Measurements from ENCODE around the gene MIB1. TPM values are rescaled to one million over a fixed set of nuclear protein-coding genes. Genes with fewer than 3 reads are reported as not detected.

Gene MIB1
- total and polyA plus RNA-seq, 2 experiments from 2014 or later: 8.3 to 62.3 TPM

DNA sequence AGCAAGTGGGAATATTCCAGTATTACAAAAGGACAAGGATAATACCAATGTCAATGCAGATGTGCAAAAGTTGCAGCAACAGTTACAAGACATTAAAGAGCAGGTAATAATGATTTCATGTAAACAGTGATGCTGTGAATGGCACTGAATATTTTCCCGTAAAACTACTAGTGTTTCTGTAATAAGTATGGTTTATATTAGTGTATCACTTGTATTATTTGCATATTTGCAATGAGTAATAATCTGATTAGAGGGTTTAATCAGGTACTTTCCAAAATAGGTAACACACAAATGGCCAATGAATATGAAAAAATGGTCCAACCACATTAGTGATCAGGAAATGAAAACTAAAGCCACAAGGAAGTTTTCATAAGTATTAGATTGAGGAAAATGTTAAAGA is 118.0 kb downstream of the MIB1 start:
- Histone ChIP-seq H3K4me1 (ENCODE audit: insufficient read depth) (no peaks in the 10 kb centered on the region), H3K27me3 (no peaks in the 10 kb centered on the region), H3K4me3 (no peak overlapping the region), H3K27ac (no peak overlapping the region), H3K9me3 (ENCODE audit: low read depth) (no peaks in the 10 kb centered on the region), H3K36me3 (replicated peaks; ENCODE audit: insufficient read depth, low read depth) (no peaks in the 10 kb centered on the region), H3K4me2 (no peak overlapping the region), H2AFZ (no peak overlapping the region), H3K79me2 (no peaks in the 10 kb centered on the region), H3K9me2 (replicated peaks; ENCODE audit: insufficient read depth) (no peaks in the 10 kb centered on the region), H4K20me1 (ENCODE audit: insufficient read depth, poor library complexity, severe bottlenecking) (no peaks in the 10 kb centered on the region)
- WGBS (ENCODE audit: low lambda C conversion rate, missing lambda C conversion rate): 93% methylated on average over 1 of the region's 1 CpG
- no peak for DNase-seq (ENCODE audit: low spot score)
- TF ChIP-seq, protein P1, sequence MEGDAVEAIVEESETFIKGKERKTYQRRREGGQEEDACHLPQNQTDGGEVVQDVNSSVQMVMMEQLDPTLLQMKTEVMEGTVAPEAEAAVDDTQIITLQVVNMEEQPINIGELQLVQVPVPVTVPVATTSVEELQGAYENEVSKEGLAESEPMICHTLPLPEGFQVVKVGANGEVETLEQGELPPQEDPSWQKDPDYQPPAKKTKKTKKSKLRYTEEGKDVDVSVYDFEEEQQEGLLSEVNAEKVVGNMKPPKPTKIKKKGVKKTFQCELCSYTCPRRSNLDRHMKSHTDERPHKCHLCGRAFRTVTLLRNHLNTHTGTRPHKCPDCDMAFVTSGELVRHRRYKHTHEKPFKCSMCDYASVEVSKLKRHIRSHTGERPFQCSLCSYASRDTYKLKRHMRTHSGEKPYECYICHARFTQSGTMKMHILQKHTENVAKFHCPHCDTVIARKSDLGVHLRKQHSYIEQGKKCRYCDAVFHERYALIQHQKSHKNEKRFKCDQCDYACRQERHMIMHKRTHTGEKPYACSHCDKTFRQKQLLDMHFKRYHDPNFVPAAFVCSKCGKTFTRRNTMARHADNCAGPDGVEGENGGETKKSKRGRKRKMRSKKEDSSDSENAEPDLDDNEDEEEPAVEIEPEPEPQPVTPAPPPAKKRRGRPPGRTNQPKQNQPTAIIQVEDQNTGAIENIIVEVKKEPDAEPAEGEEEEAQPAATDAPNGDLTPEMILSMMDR (IDR thresholded peaks at IDR 0.05; ENCODE audit: poor library complexity): no peak
- TF ChIP-seq EZH2 (IDR thresholded peaks at IDR 0.05; ENCODE audit: borderline replicate concordance) (no peak), EZH2phosphoT487 (IDR thresholded peaks at IDR 0.05; ENCODE audit: low read depth, severe bottlenecking, unreplicated experiment) (no peak)

DNA sequence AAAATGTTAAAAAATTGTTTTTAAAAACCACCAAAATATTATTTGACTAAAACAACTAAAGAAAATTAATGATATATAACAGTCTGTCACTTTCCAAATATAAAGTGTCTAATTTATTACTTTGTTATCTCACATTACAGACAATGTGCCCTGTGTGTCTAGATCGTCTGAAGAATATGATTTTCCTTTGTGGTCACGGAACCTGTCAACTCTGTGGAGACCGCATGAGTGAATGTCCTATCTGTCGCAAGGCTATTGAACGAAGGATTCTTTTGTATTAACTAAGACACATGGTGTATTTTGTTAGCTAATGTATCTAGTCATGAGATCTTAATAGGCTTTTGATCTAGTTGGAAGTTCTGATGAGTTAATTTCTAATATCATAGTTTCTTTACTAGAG is 123.8 kb downstream of the MIB1 start:
- no peak overlapping the region for H3K4me3 ChIP-seq
- no peaks in the 10 kb centered on the region for H3K36me3 ChIP-seq (replicated peaks; ENCODE audit: insufficient read depth, low read depth)
- H3K27ac ChIP-seq: no peak overlapping the region
- TF ChIP-seq EZH2 (IDR thresholded peaks at IDR 0.05; ENCODE audit: borderline replicate concordance) (no peak), EZH2phosphoT487 (IDR thresholded peaks at IDR 0.05; ENCODE audit: low read depth, severe bottlenecking, unreplicated experiment) (no peak)
- TF ChIP-seq, protein P1 (IDR thresholded peaks at IDR 0.05; ENCODE audit: poor library complexity): no peak
- H4K20me1 ChIP-seq (ENCODE audit: insufficient read depth, poor library complexity, severe bottlenecking): no peaks in the 10 kb centered on the region
- H3K9me3 ChIP-seq (ENCODE audit: low read depth): no peaks in the 10 kb centered on the region
- no peaks in the 10 kb centered on the region for H3K4me1 ChIP-seq (ENCODE audit: insufficient read depth)
- WGBS (ENCODE audit: low lambda C conversion rate, missing lambda C conversion rate): 93% methylated on average over 5 of the region's 5 CpGs
- DNase-seq (ENCODE audit: low spot score): no peak
- no peaks in the 10 kb centered on the region for H3K27me3 ChIP-seq
- H3K9me2 ChIP-seq (replicated peaks; ENCODE audit: insufficient read depth): no peaks in the 10 kb centered on the region
- H3K4me2 ChIP-seq: no peak overlapping the region
- no peaks in the 10 kb centered on the region for H3K79me2 ChIP-seq
- H2AFZ ChIP-seq: no peak overlapping the region

DNA sequence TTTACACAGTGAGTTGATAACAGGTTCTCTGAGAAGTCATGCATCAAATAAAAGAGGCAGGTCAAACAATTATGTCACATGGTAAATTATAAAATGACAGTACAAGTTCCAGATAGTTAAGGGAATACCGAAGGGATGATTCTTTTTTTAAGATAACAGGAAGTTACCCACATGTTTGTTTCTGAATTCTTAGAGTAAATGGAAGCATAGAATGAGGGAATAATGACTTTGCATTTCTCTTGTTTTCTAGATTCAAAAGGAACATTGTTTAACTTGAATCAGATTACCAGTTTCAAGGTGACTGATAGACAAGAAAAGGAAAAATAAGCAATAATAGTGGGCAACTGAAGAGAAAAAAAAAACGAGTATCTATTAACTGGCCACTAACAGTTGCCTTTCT is 124.5 kb downstream of the MIB1 start:
- no peaks in the 10 kb centered on the region for H3K9me3 ChIP-seq (ENCODE audit: low read depth)
- no peak overlapping the region for H2AFZ ChIP-seq
- no peak overlapping the region for H3K4me3 ChIP-seq
- no peaks in the 10 kb centered on the region for H3K79me2 ChIP-seq
- H3K36me3 ChIP-seq (replicated peaks; ENCODE audit: insufficient read depth, low read depth): no peaks in the 10 kb centered on the region
- WGBS (ENCODE audit: low lambda C conversion rate, missing lambda C conversion rate): 62% methylated on average over 2 of the region's 2 CpGs
- no peaks in the 10 kb centered on the region for H4K20me1 ChIP-seq (ENCODE audit: insufficient read depth, poor library complexity, severe bottlenecking)
- H3K4me2 ChIP-seq: no peak overlapping the region
- no peaks in the 10 kb centered on the region for H3K9me2 ChIP-seq (replicated peaks; ENCODE audit: insufficient read depth)
- H3K27me3 ChIP-seq: no peaks in the 10 kb centered on the region
- no peak overlapping the region for H3K27ac ChIP-seq
- H3K4me1 ChIP-seq (ENCODE audit: insufficient read depth): no peaks in the 10 kb centered on the region
- no peak for TF ChIP-seq EZH2phosphoT487 (IDR thresholded peaks at IDR 0.05; ENCODE audit: low read depth, severe bottlenecking, unreplicated experiment)
- TF ChIP-seq, protein P1 (IDR thresholded peaks at IDR 0.05; ENCODE audit: poor library complexity): no peak
- TF ChIP-seq EZH2 (IDR thresholded peaks at IDR 0.05; ENCODE audit: borderline replicate concordance): no peak
- no peak for DNase-seq (ENCODE audit: low spot score)

DNA sequence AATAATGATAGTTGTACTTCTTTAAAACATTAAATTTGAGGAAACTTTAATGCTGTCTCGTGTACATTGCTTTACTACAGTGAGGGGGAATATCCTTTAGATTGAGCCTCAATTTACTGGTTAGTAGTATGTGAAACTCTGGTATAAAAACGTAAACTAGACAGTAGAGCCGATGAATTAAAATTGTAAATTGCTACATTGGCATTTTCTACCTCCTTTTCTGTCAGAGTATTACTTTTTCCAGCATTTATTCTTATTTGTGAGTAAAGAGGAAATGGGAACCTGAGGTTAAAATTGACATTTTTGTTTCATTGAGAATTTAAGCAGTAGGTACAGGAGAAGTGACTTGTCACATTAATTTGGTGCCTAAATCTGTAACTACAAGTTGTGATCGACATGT is 128.2 kb downstream of the MIB1 start:
- H3K9me3 ChIP-seq (ENCODE audit: low read depth): no peaks in the 10 kb centered on the region
- no peaks in the 10 kb centered on the region for H3K4me1 ChIP-seq (ENCODE audit: insufficient read depth)
- TF ChIP-seq, protein P1 (IDR thresholded peaks at IDR 0.05; ENCODE audit: poor library complexity): no peak
- no peak for TF ChIP-seq EZH2phosphoT487 (IDR thresholded peaks at IDR 0.05; ENCODE audit: low read depth, severe bottlenecking, unreplicated experiment)
- no peak for TF ChIP-seq EZH2 (IDR thresholded peaks at IDR 0.05; ENCODE audit: borderline replicate concordance)
- H3K27me3 ChIP-seq: no peaks in the 10 kb centered on the region
- DNase-seq (ENCODE audit: low spot score): no peak
- H3K9me2 ChIP-seq (replicated peaks; ENCODE audit: insufficient read depth): no peaks in the 10 kb centered on the region
- no peak overlapping the region for H3K27ac ChIP-seq
- no peaks in the 10 kb centered on the region for H4K20me1 ChIP-seq (ENCODE audit: insufficient read depth, poor library complexity, severe bottlenecking)
- H3K4me2 ChIP-seq: no peak overlapping the region
- H3K79me2 ChIP-seq: no peaks in the 10 kb centered on the region
- 98% methylated on average over 4 of the region's 4 CpGs for WGBS (ENCODE audit: low lambda C conversion rate, missing lambda C conversion rate)
- H2AFZ ChIP-seq: no peak overlapping the region
- no peak overlapping the region for H3K4me3 ChIP-seq
- H3K36me3 ChIP-seq (replicated peaks; ENCODE audit: insufficient read depth, low read depth): no peaks in the 10 kb centered on the region

Data from hepatocyte (in vitro differentiated cells).